HG02970 (cell line): ENCODE measurements around the gene CTDSP1.

Experiments used
- ATAC-seq: cut with Tn5 transposase; IDR thresholded peaks from one replicate; pipeline ENCODE4 v1.9.1; 2021; ENCODE audit warnings: mild to moderate bottlenecking, moderate library complexity, moderate number of reproducible peaks; ENCODE audit not compliant: unreplicated experiment, low FRiP score

Gene CTDSP1, protein sequence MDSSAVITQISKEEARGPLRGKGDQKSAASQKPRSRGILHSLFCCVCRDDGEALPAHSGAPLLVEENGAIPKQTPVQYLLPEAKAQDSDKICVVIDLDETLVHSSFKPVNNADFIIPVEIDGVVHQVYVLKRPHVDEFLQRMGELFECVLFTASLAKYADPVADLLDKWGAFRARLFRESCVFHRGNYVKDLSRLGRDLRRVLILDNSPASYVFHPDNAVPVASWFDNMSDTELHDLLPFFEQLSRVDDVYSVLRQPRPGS

DNA sequence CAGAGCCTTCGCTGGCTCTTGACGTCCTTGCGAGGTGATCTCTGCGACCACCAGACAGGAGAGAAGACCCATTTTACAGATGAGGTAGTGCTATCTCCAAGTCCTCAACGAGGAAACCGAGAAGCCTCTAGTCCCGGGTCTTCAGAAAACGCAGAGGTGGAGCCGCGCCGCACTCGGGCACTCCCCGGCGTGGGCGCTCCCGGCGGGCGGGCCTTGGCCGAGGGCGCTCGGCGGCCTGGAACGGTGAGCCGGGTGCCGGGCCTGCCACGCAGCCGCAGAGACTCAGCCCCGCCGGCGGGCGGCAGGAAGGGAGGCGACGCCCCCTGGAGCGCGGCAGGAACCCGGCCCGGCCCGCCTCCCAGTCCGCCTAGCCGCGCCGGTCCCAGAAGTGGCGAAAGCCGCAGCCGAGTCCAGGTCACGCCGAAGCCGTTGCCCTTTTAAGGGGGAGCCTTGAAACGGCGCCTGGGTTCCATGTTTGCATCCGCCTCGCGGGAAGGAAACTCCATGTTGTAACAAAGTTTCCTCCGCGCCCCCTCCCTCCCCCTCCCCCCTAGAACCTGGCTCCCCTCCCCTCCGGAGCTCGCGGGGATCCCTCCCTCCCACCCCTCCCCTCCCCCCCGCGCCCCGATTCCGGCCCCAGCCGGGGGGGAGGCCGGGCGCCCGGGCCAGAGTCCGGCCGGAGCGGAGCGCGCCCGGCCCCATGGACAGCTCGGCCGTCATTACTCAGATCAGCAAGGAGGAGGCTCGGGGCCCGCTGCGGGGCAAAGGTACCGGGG is at the start of gene CTDSP1:
CTDSP1 (plus strand) TSS at position 478 of the 776 bp plus-strand sequence; CDS start at position 701, 223 bp downstream.
- peak; percentile 52 for ATAC-seq

DNA sequence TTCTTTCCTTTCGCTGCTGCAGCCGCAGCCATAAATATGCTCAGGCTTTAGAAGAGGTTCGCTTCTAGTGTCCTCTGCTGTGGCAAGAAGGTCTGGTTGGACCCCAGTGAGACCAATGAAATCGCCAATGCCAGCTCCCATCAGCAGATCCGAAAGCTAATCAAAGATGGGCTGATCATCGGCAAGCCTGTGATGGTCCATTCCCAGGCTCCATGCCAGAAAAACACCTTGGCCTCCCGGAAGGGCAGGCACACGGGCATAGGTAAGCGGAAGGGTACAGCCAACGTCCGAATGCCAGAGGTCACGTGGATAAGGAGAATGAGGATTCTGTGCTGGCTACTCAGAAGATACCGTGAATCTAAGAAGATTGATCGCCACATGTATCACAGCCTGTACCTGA is 45.6 kb upstream of the CTDSP1 start:
- ATAC-seq, result no peak

DNA sequence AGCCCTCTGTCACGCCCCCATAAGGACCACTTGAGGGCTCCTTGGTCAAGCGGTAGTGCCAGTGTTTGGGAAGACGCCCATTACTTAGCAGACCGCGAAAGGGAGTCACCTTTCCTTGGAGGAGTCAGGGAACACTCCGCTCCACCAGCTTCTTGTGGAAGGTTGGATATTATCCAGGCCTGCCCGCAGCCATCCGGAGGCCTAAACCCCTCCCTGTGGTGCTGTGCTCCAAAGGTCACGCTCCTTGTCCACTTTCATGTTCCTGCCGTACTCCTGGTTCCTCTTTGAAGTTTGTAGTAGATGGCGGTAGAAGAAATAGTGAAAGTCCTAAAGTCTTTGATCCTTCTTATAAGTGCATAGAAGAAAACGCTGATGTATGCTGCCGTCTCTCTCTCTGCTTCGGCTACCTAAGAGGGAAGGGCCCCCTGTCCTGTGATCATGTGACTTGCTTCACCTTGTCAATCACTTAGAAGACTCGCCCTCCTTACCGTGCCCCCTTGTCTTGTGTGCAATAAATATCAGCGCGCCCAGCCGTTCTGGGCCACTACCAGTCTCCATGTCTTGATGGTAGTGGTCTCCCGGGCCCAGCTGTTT is 44.7 kb upstream of the CTDSP1 start:
- ATAC-seq, result no peak

DNA sequence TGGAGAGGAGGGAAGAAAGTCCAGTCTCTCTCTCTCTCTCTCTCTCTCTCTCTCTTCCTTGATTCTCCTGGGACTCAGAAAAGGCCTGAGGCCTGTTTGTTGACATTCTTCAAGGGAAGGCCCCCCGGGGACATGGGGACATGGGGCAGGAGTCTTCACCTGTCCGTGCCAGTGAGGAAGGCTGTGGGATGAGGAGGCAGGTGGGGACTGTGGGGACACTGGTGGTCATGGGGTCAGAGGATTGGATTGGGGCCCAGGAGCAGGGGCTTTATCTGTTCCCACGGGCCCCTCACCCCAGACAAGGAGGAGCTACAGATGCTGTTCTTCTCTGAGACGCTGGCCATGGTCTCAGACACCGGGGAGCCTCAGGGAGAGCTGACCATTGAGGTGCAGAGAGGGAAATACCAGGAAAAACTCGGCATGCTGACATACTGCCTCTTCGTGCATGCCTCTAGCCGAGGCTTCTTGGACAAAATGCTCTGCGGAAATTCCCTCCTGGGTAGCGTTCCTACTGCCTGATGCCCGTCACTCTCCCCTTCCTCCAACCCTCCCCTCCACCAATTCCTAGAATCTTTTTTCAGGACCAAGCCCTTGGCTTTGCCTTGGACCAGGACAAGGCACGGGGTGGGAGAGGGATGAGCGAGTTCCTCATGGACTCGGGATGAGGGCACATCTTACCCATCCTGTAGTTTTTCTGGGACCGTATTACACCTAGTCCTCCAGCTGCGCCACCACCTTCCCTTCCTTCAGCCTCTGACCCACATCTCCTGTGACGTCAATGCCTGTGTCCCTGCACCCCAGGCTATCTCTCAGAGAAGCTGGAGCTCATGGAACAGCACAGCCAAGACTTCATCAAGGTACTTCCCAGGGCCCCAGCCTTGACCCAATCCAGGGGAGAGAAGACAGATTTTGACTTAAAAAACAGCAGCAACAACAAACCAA is 42.2 kb upstream of the CTDSP1 start:
- no peak for ATAC-seq

DNA sequence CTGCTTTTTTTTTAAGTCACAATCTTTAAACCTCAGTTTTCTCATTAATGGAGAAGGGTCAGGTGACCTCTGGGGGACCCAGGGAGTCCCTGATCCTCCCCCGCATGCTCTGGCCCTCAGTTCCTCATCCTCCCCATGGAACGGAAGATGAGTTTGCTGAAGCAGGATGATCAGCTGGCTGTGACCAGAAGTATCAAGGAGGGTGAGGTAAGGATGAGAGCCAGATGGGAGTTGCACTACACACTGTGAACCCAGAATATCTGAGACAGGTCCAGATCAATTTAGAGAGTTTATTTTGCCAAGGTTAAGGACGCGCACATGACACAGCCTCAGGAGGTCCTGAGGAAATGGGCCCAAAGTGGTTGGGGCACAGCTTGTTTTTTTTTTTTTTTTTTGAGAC is 39.2 kb upstream of the CTDSP1 start:
- ATAC-seq, result no peak

DNA sequence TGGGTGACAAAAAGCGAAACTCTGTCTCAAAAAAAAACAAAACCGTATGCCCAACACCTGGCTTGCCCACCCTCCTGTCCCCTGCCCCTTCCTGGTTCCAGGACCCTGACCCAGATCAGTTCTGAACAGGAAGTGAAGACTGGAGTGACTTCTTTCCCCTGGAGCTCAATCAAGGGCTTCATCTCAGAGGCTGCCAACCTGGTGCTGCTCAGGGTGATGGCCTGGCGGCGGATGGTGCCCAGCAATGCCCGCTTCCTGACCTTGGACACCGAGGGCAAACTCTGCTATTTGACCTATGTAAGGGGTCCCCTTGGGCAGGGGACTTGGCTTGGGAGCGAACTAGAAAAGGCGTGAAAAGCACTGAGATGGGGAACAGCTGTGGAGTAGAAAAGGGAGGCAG is 37.1 kb upstream of the CTDSP1 start:
- ATAC-seq, result no peak

DNA sequence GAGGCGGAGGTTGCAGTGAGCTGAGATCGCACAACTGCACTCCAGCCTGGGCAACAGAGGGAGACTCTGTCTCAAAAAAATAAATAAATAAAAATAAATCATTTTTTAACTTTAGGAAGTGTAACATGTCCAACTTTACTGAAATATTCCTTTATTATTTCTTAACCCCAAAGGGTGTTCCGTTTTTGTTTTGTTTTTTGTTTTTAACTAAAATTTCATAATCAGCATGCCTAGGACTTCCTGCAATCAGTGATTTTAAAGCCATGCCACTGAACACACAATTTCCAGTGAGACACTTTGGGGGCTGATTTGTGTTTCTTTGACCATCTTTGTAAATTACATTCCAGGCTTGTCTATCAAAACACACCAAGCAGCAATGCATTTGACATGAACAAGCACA is 35.9 kb upstream of the CTDSP1 start:
- ATAC-seq, result no peak

DNA sequence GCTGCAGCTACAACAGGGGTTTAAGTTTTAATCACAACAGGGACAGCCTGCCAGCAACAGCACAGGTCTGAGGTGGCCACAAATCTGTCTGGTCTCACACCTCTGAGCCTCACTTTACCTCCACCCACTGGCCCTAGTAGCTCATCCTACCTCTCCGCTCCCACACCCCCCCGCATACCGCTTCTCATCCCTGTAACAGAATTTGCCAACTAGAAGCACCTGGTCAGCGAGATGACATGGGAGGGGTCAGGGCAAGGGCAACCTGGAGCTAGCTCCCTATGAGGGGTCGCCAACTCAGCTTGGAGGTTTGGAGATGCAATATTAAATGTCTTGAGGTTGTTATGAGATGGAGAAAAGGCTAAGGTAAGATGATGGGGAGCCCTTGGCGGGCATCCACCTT is 35.5 kb upstream of the CTDSP1 start:
- ATAC-seq, result no peak

DNA sequence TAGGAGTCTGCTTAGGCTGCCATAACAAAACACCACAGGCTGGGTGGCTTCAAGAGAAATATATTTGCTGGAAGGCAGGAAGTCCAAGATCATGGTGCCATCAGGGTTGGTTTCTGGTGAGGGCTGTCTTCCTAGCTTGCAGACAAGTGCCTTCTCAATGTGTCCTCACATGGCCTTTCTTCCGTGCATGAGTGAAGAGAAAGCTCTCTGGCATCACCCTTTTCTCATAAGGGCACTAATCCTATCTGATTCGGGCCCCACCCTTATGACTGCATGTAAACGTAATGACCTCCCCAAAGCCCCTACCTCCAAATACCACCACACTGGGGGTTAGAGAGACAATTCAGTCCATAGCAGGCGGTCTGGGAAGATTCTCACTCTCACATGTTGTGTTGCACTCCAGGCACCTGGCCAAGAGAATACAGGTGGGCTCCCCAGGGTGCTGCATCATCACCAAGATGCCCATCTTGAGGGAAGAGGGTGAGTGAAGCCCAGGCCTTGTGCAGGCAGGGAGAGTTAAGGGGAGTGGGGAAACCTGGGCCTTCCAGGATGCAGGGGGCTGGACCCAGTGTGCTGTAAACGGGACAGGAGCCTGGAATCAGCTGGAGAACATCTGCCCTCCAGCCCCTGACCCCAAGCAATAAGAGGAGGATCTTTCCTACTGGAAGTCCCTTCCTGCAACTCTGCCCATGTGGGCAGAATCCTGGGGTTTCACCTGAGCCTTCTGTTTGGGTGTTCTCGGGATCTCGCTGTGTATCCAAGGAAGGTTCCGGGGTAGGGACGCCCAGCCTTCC is 32.9 kb upstream of the CTDSP1 start:
- ATAC-seq, result no peak

DNA sequence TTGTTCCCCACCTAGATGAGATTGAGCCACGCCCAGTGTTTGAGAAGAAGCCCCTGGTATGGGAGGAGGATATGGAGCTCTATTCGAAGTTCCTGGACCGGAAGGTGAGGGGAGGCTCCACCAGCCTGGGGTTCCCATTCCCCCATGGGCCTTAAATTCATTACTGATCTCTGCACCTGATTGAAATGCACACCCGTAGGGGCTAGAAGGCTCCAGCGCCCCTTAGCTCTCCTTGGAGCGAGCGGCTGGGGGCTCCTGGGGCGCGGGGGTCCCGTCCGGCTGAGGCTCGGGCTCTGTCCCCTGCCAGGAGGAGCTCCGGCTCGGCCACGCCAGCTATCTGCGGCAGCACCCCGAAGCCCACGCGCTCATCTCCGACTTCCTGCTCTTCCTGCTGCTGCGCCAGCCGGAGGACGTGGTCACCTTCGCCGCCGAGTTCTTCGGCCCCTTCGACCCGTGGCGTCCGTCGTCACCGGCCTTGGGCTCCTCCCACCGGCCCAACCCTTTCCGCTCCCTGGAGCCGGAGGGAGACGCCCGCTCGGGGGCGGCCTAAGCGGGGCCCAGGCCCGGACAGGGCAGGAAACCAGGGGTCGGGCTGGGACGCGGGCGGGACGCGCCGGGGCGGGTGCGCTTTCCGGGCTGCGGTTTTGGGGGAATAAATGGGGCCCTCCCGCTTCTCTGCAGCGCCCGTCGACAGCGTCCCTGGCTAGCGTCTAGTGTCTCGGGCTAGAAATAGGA is 32.1 kb upstream of the CTDSP1 start:
- peak; percentile 75 for ATAC-seq

DNA sequence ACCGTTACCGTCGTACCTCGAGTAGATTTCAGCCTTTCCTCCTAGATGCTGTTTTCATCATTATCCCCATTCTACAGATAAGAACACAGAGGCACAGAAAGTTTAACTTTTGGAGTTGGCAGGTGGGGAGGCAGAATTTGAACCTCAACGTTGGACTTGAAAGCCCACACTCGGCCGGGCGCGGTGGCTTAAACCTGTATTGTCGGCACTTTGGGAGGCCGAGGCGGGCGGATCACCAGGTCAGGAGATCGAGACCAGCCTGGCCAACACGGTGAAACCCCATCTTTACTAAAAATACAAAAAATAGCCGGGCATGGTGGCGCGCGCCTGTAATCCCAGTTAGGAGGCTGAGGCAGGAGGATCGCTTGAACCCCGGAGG is 31.5 kb upstream of the CTDSP1 start:
- no peak for ATAC-seq

DNA sequence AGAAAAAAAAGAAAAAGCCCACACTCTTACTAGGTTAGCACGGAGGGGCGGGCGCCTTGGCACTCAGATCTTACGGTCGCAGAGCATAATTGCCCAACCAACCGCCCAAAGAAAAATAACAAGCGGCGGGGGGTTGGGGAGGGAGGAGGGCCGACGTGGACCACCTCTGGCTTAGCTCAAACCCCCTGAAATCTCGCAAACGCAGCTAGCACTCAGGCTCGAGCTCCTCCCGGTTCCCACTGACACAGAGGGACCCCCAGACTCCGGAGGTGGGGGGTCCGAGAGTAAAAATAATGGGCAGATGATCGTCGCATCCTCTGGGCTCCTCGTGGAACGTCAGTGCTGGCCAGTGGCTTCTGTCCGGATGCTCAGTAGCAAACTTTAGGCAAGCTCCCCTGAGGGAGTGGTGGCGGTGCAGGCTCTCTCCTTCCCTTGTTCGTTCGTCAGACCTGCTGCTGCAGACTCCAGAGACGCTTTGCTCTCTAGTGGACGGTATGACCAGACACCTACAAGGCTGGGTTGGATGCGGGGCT is 31.0 kb upstream of the CTDSP1 start:
- ATAC-seq, result no peak

DNA sequence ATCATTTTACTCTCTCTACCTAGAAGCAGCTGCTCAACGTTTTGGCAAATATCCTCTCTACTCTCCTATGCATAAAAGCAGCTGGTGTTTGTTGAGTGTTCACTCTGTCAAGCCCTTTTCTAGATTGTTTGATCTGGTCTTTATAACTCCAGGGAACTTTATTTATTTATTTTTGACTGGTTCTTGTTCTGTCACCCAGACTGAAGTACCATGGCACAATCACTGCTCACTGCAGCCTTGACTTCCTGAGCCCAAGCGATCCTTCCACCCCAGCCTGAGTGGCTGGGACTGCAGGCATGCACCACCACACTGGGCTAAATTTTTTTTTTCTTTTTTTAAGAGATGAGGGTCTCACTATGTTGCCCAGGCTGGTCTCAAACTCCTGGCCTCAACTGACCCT is 30.3 kb upstream of the CTDSP1 start:
- no peak for ATAC-seq

DNA sequence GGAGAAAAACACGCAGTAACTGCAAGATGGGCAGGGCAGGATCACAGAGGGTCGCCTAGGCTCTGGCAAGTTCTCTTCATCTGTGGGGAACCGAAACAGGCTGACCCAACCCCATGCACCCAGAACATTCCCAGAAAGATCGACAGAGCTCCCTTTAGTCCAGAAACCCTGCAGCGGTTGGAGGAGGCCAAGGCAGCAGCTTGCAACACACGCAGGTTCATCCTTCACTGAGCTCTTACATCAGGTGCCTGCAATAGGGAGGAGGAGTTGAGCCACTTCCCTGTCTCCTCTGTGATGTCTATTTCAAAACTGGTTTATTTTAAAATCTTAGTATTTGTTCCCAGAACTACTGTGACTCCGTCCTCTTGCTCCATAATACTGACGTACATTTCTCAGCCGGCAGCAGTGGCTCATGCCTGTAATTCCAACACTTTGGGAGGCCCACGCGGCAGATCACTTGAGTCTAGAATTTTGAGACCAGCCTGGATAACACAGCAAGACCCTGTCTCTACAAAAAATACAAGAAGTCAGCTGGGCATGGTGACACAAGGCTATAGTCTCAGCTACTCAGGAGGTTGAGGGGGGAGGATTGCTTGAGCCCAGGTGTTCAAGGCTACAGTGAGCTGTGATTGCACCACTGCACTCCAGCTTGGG is 29.1 kb upstream of the CTDSP1 start:
- ATAC-seq, result no peak

DNA sequence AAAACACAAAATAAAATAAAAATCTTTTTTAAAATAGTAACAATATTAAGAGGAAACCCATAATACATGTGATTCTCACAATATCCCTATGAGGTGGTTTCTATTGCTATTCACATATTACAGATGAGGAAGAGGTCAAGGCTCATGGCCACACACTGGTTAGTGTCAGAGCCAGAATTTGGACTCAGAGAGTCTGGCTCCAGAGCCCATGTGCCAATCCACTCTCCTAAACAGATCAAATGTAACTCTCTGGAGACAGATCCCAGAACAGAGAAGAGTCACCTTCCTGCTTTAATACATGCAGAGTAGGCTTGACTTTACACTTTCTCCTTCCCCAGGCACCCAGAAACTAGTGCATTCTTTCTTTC is 27.7 kb upstream of the CTDSP1 start:
- no peak for ATAC-seq

DNA sequence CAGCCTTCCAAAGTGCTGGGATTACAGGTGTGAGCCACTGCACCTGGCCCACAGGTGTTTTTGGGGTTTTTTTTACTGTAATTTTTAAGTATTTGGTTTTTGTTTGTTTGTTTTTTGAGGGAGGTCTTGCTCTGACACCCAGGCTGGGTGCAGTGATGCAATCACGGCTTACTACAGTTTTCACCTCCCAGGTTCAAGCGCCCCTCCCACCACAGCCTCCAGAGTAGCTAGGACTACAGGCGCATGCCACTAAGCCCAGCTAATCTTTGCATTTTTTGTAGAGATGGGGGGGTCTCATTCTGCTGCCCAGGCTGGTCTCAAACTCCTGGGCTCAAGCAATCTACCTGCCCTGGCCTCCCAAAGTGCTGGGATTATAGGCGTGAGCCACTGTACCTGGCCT is 24.9 kb upstream of the CTDSP1 start:
- no peak for ATAC-seq

DNA sequence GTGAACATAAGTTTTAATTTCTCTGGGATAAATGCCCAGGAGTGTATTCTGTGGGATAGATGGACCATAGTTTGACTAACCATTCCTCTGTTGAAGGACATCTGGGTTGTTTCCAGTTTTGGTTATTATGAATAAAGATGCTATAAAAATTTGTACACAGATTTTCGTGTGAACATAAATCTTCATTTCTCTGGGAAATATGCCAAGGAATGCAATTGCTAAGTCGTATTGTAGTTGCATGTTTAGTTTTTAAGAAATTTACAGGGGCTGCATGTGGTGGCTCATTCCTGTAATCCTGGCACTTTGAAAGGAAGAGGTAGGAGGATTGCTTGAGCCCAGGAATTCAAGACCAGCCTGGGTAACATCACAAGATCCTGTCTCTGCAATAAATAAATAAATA is 24.5 kb upstream of the CTDSP1 start:
- ATAC-seq, result no peak

DNA sequence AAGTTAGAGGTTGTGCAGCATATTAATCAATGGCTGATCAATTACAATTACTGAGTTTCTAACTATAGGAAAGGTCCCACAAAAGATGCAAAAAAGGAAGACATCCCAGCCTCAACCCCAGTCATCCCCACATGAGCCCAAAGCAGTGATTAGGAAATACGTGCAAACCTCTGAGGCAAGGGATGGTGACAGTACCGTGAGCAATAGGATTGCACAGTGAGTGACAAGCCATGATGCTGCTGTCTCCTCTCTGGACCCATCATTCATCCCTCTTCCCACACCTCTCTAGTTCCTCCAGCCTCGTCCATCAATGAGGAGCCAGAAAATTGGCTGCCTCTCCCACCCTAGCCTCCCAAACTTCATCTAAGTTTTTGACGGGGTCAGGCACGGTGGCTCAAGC is 21.6 kb upstream of the CTDSP1 start:
- no peak for ATAC-seq
